NCI-H446 (cell line): ENCODE measurements around the gene TTLL3.
A peak's percentile ranks its signal among the peaks of the same experiment; 100 is the strongest.

Experiments used
- DNase-seq, 2 experiments: peaks; one replicate each; lab custom pipeline; 2025; lab: John Stamatoyannopoulos, UW

Gene TTLL3

GRCh38 chr3:9780910-9781309 lies 29.2 kb upstream of the TTLL3 start:
- no peak for DNase-seq

- DNase-seq: no peak
Measured at GRCh38 chr3:9781551-9781950, 28.5 kb upstream of the TTLL3 start.

GRCh38 chr3:9781978-9782603 lies 28.0 kb upstream of the TTLL3 start:
- no peak for DNase-seq

GRCh38 chr3:9782770-9783169 lies 27.3 kb upstream of the TTLL3 start:
- no peak for DNase-seq

- no peak for DNase-seq
Measured at GRCh38 chr3:9783954-9784353, 26.1 kb upstream of the TTLL3 start.

GRCh38 chr3:9784965-9785364 lies 25.1 kb upstream of the TTLL3 start:
- DNase-seq: no peak

- no peak for DNase-seq
Measured at GRCh38 chr3:9785602-9786001, 24.5 kb upstream of the TTLL3 start.

- DNase-seq: no peak
Measured at GRCh38 chr3:9786209-9786739, 23.8 kb upstream of the TTLL3 start.

- no peak for DNase-seq
Measured at GRCh38 chr3:9786825-9787669, 23.0 kb upstream of the TTLL3 start.

- DNase-seq: no peak
Measured at GRCh38 chr3:9787714-9788113, 22.3 kb upstream of the TTLL3 start.

- no peak for DNase-seq
Measured at GRCh38 chr3:9791127-9791526, 18.9 kb upstream of the TTLL3 start.

- DNase-seq: no peak
Measured at GRCh38 chr3:9791790-9792404, 18.2 kb upstream of the TTLL3 start.

- DNase-seq: peak; percentile 79 to 92
Measured at GRCh38 chr3:9792405-9793160, 17.5 kb upstream of the TTLL3 start, which contains the start of the genes ARPC4 and TADA3. ARPC4 (plus strand) TSS chr3:9793082; CDS start chr3:9793122, 40 bp downstream. TADA3 (minus strand) TSS chr3:9792473; CDS start chr3:9791466, 1,007 bp downstream.

GRCh38 chr3:9793161-9793781 lies 16.8 kb upstream of the TTLL3 start:
- no peak for DNase-seq

GRCh38 chr3:9794400-9794799 lies 15.7 kb upstream of the TTLL3 start:
- DNase-seq: no peak

- no peak for DNase-seq
Measured at GRCh38 chr3:9795207-9795606, 14.9 kb upstream of the TTLL3 start.

- no peak for DNase-seq
Measured at GRCh38 chr3:9797196-9797945, 12.7 kb upstream of the TTLL3 start.

GRCh38 chr3:9800529-9800928 lies 9.5 kb upstream of the TTLL3 start:
- no peak for DNase-seq

- no peak for DNase-seq
Measured at GRCh38 chr3:9803494-9803893, 6.6 kb upstream of the TTLL3 start.

- DNase-seq: no peak
Measured at GRCh38 chr3:9804996-9805395, 5.1 kb upstream of the TTLL3 start.

GRCh38 chr3:9806137-9806536 lies 3.9 kb upstream of the TTLL3 start:
- DNase-seq: no peak
